SK-N-SH treated with all-trans-retinoic acid at 6 μM for 48 hours (cell line): ENCODE measurements around the gene SCMH1.

Experiments used
- ATAC-seq: fragments of 200-7000 bp; cut with Tn5 transposase; 3 replicates; pipeline ENCODE4 v1.9.1; 2020; ENCODE audit warnings: mild to moderate bottlenecking, moderate library complexity
- ARNTL ChIP-seq: fragments of 450-650 bp; formaldehyde crosslinking; IDR thresholded peaks from 2 replicates; pipeline ENCODE4 v1.5.0; 2020; ENCODE audit warnings: low read depth, mild to moderate bottlenecking, moderate library complexity, borderline replicate concordance
- BACH2 ChIP-seq: fragments of 250-450 bp; sonication (Bioruptor Pico); IDR thresholded peaks from 2 replicates; pipeline ENCODE4 v1.9.0; 2021; ENCODE audit warnings: mild to moderate bottlenecking, borderline replicate concordance
- CSDC2 ChIP-seq: fragments of 250-450 bp; sonication (Bioruptor Pico); IDR thresholded peaks from 2 replicates; pipeline ENCODE4 v1.5.0; 2020; ENCODE audit warnings: mild to moderate bottlenecking, moderate library complexity
- GLIS3 ChIP-seq: fragments of 250-450 bp; sonication (Bioruptor Pico); IDR thresholded peaks from 2 replicates; pipeline ENCODE4 v1.5.0; 2020; ENCODE audit warnings: mild to moderate bottlenecking, moderate library complexity
- ISL1 ChIP-seq: fragments of 250-450 bp; sonication (Bioruptor Pico); IDR thresholded peaks from 2 replicates; pipeline ENCODE4 v2.1.2; 2022; ENCODE audit warnings: mild to moderate bottlenecking, moderate library complexity
- OSR1 ChIP-seq: fragments of 250-450 bp; sonication (Bioruptor Pico); IDR thresholded peaks from 2 replicates; pipeline ENCODE4 v1.8.0; 2022; ENCODE audit warnings: moderate library complexity, mild to moderate bottlenecking, inconsistent platforms
- PPARA ChIP-seq: fragments of 250-450 bp; sonication (Bioruptor Pico); IDR thresholded peaks from 2 replicates; pipeline ENCODE4 v1.5.0; 2020; ENCODE audit warnings: mild to moderate bottlenecking, borderline replicate concordance
- RARB ChIP-seq: fragments of 250-450 bp; sonication (Bioruptor Pico); IDR thresholded peaks from 2 replicates; pipeline ENCODE4 v1.8.0; 2021; ENCODE audit warnings: mild to moderate bottlenecking, moderate library complexity
- SNAI2 ChIP-seq: fragments of 250-450 bp; sonication (Bioruptor Pico); IDR thresholded peaks from 2 replicates; pipeline ENCODE4 v1.5.0; 2020; ENCODE audit warnings: mild to moderate bottlenecking, moderate library complexity
- TOX ChIP-seq: fragments of 250-450 bp; sonication (Bioruptor Pico); IDR thresholded peaks from 2 replicates; pipeline ENCODE4 v1.8.0; 2021; ENCODE audit warnings: mild to moderate bottlenecking, moderate library complexity, borderline replicate concordance
- ZC3H10 ChIP-seq: fragments of 250-450 bp; sonication (Bioruptor Pico); IDR thresholded peaks from 2 replicates; pipeline ENCODE4 v1.5.1; 2021; ENCODE audit warnings: mild to moderate bottlenecking, moderate library complexity
- ZNF70 ChIP-seq: fragments of 450-650 bp; formaldehyde crosslinking; IDR thresholded peaks from 2 replicates; pipeline ENCODE4 v1.5.0; 2020; ENCODE audit warnings: mild to moderate bottlenecking, moderate library complexity
- ZNF8 ChIP-seq: fragments of 450-650 bp; formaldehyde crosslinking; IDR thresholded peaks from 2 replicates; pipeline ENCODE4 v1.5.0; 2020; ENCODE audit warnings: mild to moderate bottlenecking, moderate library complexity
- TF ChIP-seq, protein P1 (sequence below): fragments of 250-450 bp; sonication (Bioruptor Pico); IDR thresholded peaks from 2 replicates; pipeline ENCODE4 v1.8.0; 2020; ENCODE audit warnings: mild to moderate bottlenecking, moderate library complexity, borderline replicate concordance
- TF ChIP-seq, protein P2 (sequence below): fragments of 250-450 bp; sonication (Bioruptor Pico); IDR thresholded peaks from 2 replicates; pipeline ENCODE4 v1.5.0; 2020; ENCODE audit warnings: mild to moderate bottlenecking, moderate library complexity
- TF ChIP-seq, protein P3 (sequence below): fragments of 250-450 bp; sonication (Bioruptor Pico); IDR thresholded peaks from 2 replicates; pipeline ENCODE4 v1.8.0; 2021; ENCODE audit warnings: low read depth, mild to moderate bottlenecking, moderate library complexity, borderline replicate concordance
- TF ChIP-seq, protein P4 (sequence below): fragments of 250-450 bp; sonication (Bioruptor Pico); IDR thresholded peaks from 2 replicates; pipeline ENCODE4 v1.5.1; 2020; ENCODE audit warnings: low read depth, mild to moderate bottlenecking, moderate library complexity
- TF ChIP-seq, protein P5 (sequence below): fragments of 250-450 bp; sonication (Bioruptor Pico); IDR thresholded peaks from 2 replicates; pipeline ENCODE4 v1.5.1; 2021; ENCODE audit warnings: mild to moderate bottlenecking, moderate library complexity

SCMH1 gene

DNA sequence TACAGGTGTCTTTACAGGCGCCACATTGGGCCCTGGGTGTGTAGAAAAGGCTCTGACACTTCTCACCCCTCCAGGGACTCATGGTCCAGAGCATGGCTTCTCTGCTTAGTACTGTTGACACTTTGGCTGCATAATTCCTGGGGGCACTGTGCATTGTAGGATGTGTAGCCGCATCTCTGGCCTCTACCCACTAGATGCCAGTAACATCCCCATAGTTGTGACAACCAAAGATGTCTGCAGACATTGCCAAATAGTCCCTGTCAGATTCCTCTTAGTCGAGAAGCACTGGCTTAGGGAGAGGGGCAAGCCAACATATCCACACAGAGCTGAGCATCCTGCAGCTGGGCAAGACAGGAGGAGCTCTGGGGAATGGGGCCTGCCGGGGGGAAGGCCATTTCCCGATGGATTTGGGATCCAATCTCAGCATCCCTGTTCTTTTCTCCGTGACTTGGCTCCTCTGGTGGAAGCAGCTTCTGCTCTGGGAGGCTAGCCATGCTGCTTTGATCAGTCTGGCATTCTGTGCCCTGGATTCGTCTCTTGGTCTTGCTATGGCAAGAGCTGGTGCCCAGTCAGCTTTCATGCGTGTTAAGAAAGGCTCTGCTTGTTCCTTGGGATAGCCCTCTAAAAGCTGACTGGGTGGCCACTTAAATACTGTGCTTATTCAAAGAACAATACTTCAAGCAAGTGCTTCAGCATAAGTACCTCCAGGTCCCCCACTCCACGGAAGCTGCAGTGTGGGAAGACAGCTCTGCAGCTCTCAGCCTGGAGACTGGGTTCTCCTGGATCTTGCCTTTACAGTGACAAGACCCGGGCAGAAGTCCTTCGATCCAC, 38.3 kb upstream of the SCMH1 start (continued):
- TF ChIP-seq, protein P1, sequence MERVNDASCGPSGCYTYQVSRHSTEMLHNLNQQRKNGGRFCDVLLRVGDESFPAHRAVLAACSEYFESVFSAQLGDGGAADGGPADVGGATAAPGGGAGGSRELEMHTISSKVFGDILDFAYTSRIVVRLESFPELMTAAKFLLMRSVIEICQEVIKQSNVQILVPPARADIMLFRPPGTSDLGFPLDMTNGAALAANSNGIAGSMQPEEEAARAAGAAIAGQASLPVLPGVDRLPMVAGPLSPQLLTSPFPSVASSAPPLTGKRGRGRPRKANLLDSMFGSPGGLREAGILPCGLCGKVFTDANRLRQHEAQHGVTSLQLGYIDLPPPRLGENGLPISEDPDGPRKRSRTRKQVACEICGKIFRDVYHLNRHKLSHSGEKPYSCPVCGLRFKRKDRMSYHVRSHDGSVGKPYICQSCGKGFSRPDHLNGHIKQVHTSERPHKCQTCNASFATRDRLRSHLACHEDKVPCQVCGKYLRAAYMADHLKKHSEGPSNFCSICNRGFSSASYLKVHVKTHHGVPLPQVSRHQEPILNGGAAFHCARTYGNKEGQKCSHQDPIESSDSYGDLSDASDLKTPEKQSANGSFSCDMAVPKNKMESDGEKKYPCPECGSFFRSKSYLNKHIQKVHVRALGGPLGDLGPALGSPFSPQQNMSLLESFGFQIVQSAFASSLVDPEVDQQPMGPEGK (CRISPR knock-in tag) = no peak

DNA sequence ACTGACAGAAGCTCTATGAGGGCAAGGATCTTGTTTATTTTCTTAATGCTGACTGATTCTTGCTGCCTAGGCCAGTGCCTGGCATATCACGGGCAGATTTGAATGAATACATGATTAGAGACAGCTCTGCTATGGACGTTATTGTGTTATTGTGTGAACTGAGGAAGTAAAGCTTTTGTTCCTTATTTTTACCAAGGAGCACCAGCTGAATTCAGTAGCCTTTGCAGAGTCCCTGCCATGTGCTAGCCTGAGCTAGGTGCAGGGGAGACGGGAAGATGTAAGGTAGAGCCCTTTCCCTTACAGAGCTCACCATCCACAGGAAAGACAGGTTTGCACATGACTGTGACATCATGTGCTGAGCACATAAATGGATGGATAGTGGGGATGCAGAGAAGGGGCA, 36.0 kb upstream of the SCMH1 start:
- TF ChIP-seq, protein P2, sequence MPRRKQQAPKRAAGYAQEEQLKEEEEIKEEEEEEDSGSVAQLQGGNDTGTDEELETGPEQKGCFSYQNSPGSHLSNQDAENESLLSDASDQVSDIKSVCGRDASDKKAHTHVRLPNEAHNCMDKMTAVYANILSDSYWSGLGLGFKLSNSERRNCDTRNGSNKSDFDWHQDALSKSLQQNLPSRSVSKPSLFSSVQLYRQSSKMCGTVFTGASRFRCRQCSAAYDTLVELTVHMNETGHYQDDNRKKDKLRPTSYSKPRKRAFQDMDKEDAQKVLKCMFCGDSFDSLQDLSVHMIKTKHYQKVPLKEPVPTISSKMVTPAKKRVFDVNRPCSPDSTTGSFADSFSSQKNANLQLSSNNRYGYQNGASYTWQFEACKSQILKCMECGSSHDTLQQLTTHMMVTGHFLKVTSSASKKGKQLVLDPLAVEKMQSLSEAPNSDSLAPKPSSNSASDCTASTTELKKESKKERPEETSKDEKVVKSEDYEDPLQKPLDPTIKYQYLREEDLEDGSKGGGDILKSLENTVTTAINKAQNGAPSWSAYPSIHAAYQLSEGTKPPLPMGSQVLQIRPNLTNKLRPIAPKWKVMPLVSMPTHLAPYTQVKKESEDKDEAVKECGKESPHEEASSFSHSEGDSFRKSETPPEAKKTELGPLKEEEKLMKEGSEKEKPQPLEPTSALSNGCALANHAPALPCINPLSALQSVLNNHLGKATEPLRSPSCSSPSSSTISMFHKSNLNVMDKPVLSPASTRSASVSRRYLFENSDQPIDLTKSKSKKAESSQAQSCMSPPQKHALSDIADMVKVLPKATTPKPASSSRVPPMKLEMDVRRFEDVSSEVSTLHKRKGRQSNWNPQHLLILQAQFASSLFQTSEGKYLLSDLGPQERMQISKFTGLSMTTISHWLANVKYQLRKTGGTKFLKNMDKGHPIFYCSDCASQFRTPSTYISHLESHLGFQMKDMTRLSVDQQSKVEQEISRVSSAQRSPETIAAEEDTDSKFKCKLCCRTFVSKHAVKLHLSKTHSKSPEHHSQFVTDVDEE (CRISPR knock-in tag) = no peak
- TF ChIP-seq GLIS3 (CRISPR knock-in tag) (no peak), OSR1 (CRISPR knock-in tag) (no peak)
- no peak for ATAC-seq

DNA sequence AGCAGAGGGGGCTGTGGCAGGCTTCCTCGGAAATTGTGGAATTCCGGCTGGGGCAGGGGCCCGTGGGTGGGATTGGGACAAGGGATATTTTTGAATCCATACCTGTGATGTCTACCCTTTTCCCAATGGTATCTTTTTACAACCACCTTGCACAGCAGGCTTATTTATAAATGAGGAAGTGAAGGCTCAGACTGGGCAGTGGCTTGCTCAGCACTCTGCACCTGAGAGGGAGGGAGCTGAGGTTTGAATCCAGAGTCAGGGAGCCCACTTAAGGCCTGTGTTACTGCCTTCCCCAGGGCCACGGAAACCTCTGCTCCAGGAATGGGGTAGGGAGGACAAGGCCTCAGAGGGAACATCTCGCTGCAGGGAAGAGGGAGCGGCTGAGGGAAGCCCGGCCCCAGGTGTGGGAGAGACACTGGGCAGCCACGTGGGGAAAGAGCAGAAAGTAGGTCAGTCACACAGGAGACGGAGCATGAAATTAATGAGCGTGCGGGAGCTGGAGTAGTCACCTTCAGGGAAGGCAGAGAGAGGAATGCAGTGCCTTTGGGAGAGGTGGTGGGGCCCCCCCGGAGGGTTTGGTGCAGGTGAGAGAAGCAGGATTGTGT, 35.4 kb upstream of the SCMH1 start:
- no peak for ATAC-seq
- TF ChIP-seq GLIS3 (CRISPR knock-in tag) = no peak

DNA sequence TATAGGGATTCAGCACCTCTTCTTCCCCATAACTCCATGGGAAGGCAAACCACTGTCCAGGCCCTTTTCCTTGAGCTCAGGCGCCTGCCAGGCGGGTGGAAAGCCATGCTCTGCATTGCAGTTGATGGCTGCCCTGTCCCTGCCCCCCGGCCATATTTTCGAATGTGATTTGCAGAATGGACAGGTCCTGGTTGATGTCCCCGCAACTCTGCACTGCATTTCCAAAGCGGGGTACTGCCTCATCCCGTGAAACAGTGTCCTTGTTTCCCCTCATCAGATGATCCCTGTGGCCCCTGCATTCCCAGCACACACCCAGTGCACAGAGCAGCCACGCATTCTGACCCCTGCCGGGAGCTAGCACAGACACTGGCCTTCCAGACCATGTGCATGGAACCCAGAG, 33.7 kb upstream of the SCMH1 start:
- ATAC-seq = no peak
- TF ChIP-seq ARNTL (CRISPR knock-in tag) (no peak), BACH2 (CRISPR knock-in tag) (no peak), RARB (CRISPR knock-in tag) (no peak), ZNF8 (CRISPR knock-in tag) (no peak), SNAI2 (CRISPR knock-in tag) (no peak), ZNF70 (CRISPR knock-in tag) (no peak), GLIS3 (CRISPR knock-in tag) (no peak), PPARA (CRISPR knock-in tag) (no peak), ZC3H10 (CRISPR knock-in tag) (no peak), CSDC2 (CRISPR knock-in tag) (no peak), OSR1 (CRISPR knock-in tag) (no peak), TOX (CRISPR knock-in tag) (no peak), ISL1 (CRISPR knock-in tag) (no peak)
- TF ChIP-seq, protein P3, sequence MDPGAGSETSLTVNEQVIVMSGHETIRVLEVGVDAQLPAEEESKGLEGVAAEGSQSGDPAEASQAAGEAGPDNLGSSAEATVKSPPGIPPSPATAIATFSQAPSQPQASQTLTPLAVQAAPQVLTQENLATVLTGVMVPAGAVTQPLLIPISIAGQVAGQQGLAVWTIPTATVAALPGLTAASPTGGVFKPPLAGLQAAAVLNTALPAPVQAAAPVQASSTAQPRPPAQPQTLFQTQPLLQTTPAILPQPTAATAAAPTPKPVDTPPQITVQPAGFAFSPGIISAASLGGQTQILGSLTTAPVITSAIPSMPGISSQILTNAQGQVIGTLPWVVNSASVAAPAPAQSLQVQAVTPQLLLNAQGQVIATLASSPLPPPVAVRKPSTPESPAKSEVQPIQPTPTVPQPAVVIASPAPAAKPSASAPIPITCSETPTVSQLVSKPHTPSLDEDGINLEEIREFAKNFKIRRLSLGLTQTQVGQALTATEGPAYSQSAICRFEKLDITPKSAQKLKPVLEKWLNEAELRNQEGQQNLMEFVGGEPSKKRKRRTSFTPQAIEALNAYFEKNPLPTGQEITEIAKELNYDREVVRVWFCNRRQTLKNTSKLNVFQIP (CRISPR knock-in tag) = no peak
- TF ChIP-seq, protein P4, sequence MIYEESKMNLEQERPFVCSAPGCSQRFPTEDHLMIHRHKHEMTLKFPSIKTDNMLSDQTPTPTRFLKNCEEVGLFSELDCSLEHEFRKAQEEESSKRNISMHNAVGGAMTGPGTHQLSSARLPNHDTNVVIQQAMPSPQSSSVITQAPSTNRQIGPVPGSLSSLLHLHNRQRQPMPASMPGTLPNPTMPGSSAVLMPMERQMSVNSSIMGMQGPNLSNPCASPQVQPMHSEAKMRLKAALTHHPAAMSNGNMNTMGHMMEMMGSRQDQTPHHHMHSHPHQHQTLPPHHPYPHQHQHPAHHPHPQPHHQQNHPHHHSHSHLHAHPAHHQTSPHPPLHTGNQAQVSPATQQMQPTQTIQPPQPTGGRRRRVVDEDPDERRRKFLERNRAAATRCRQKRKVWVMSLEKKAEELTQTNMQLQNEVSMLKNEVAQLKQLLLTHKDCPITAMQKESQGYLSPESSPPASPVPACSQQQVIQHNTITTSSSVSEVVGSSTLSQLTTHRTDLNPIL (CRISPR knock-in tag) = no peak
- TF ChIP-seq, protein P5, sequence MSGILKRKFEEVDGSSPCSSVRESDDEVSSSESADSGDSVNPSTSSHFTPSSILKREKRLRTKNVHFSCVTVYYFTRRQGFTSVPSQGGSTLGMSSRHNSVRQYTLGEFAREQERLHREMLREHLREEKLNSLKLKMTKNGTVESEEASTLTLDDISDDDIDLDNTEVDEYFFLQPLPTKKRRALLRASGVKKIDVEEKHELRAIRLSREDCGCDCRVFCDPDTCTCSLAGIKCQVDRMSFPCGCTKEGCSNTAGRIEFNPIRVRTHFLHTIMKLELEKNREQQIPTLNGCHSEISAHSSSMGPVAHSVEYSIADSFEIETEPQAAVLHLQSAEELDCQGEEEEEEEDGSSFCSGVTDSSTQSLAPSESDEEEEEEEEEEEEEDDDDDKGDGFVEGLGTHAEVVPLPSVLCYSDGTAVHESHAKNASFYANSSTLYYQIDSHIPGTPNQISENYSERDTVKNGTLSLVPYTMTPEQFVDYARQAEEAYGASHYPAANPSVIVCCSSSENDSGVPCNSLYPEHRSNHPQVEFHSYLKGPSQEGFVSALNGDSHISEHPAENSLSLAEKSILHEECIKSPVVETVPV (CRISPR knock-in tag) = no peak
- TF ChIP-seq, all 23 proteins: peak for 0
